K562 (cell line): ENCODE data around the gene UBR3. TPM values are rescaled to one million over a fixed set of nuclear protein-coding genes. Genes with fewer than 3 reads are reported as not detected.

ENCODE experiments used
- BCOR ChIP-seq: fragments of 450-650 bp; IDR thresholded peaks from 2 replicates; pipeline ENCODE4 v1.6.1; 2016
- CBX1 ChIP-seq: sonication (generic); IDR thresholded peaks from 2 replicates; pipeline ENCODE4 v1.6.1; 2016; ENCODE audit warnings: antibody characterized with exemption, low read depth, mild to moderate bottlenecking
- CREM ChIP-seq: IDR thresholded peaks from 2 replicates; pipeline ENCODE4 v1.6.1; 2014; ENCODE audit warnings: antibody characterized with exemption, low read depth
- DIDO1 ChIP-seq: fragments of 450-650 bp; IDR thresholded peaks from 2 replicates; pipeline ENCODE4 v1.6.1; 2016; ENCODE audit warnings: low read depth, missing biosample characterization, missing genetic modification characterization
- HEY1 ChIP-seq: fragments of 250-450 bp; sonication (Bioruptor Pico); IDR thresholded peaks from 2 replicates; pipeline ENCODE4 v1.5.0; 2020; ENCODE audit warnings: mild to moderate bottlenecking, moderate library complexity, borderline replicate concordance
- MYBL2 ChIP-seq, 2 experiments: fragments of 450-650 bp in 1 of 2; sonication (generic) in 1 of 2; formaldehyde crosslinking in 1 of 2; IDR thresholded peaks; 2 replicates each; pipeline versions ENCODE4 v1.6.1 to v1.8.1; 2017 to 2022; ENCODE audit warnings: borderline replicate concordance in 1 of 2, inconsistent platforms in 1 of 2, low read depth in 1 of 2, mild to moderate bottlenecking in 1 of 2, missing genetic modification reagents in 1 of 2, moderate library complexity in 1 of 2
- NCOA1 ChIP-seq: fragments of 450-650 bp; IDR thresholded peaks from 2 replicates; pipeline ENCODE4 v1.6.1; 2016; ENCODE audit warnings: low read depth
- PCBP2 ChIP-seq: fragments of 200-400 bp; formaldehyde crosslinking; IDR thresholded peaks from 2 replicates; pipeline ENCODE4 v1.6.1; 2018; ENCODE audit warnings: low read length, low read depth, mild to moderate bottlenecking, moderate library complexity; ENCODE audit not compliant: poor library complexity, severe bottlenecking
- PHB2 ChIP-seq: fragments of 450-650 bp; IDR thresholded peaks from 2 replicates; pipeline ENCODE4 v1.6.1; 2017; ENCODE audit warnings: low read depth
- PRPF4 ChIP-seq: fragments of 200-400 bp; formaldehyde crosslinking; IDR thresholded peaks from one replicate; pipeline ENCODE4 v1.6.1; 2017; ENCODE audit warnings: low read length, low read depth, mild to moderate bottlenecking; ENCODE audit not compliant: insufficient read depth, poor library complexity, severe bottlenecking
- SAFB ChIP-seq: fragments of 200-400 bp; formaldehyde crosslinking; IDR thresholded peaks from 2 replicates; pipeline ENCODE4 v1.6.1; 2017; ENCODE audit warnings: low read depth, low read length, borderline replicate concordance
- SRF ChIP-seq, 2 experiments: fragments of 250-450, 450-650 bp in 1 of 2; sonication (Bioruptor Pico) in 1 of 2; sonication (generic) in 1 of 2; formaldehyde crosslinking; IDR thresholded peaks; 2 replicates each; pipeline versions ENCODE4 v1.5.0 to v1.5.1; 2020 to 2022; ENCODE audit warnings: mild to moderate bottlenecking in 1 of 2, missing genetic modification reagents in 1 of 2
- TCF3 ChIP-seq: sonication (generic); formaldehyde crosslinking; IDR thresholded peaks from 2 replicates; pipeline ENCODE4 v1.4.0; 2020; ENCODE audit warnings: mild to moderate bottlenecking, missing genetic modification reagents
- XRCC3 ChIP-seq: fragments of 450-650 bp; IDR thresholded peaks from 2 replicates; pipeline ENCODE4 v1.6.1; 2017; ENCODE audit warnings: mild to moderate bottlenecking, moderate library complexity
- YBX1 ChIP-seq: fragments of 450-650 bp; IDR thresholded peaks from 2 replicates; pipeline ENCODE4 v1.7.1; 2016; ENCODE audit warnings: mild to moderate bottlenecking
- ZNF134 ChIP-seq: fragments of 250-450 bp; sonication (Bioruptor Pico); conservative IDR thresholded peaks from 2 replicates; pipeline ENCODE4 v1.4.0; 2020
- ZNF561 ChIP-seq: fragments of 450-650 bp; formaldehyde crosslinking; conservative IDR thresholded peaks from 2 replicates; pipeline ENCODE4 v1.4.0; 2020; ENCODE audit warnings: mild to moderate bottlenecking, moderate library complexity
- ZNF699 ChIP-seq: fragments of 250-450 bp; sonication (Bioruptor Pico); IDR thresholded peaks from 2 replicates; pipeline ENCODE4 v1.8.0; 2021; ENCODE audit warnings: mild to moderate bottlenecking, moderate library complexity; ENCODE audit not compliant: insufficient replicate concordance
- ZNF717 ChIP-seq: fragments of 250-450 bp; sonication (Bioruptor Pico); IDR thresholded peaks from 2 replicates; pipeline ENCODE4 v1.5.0; 2021
- ZSCAN32 ChIP-seq: fragments of 450-650 bp; formaldehyde crosslinking; IDR thresholded peaks from 2 replicates; pipeline ENCODE4 v1.4.0; 2020; ENCODE audit warnings: mild to moderate bottlenecking, moderate library complexity
- polyA plus RNA-seq, 8 experiments: library from polyadenylated mRNA; depleted of rRNA in 4 of 8; stranded (reverse) in 5 of 8; unstranded in 3 of 8; fragments of >200 nt; fragmentation: Nextera tagmentation in 2 of 8; fragmentation: Illumina TruSeq in 1 of 8; extraction: Ambion mirVana in 2 of 8; extraction: Trizol in 1 of 8; gene quantifications; 2 replicates each; pipeline versions ENCODE4 v1.2.1 to v1.2.3, GENCODE V29; 2011 to 2014; ENCODE audit warnings: inconsistent platforms in 1 of 8, missing spikeins in 1 of 8
- total RNA-seq, 7 experiments: library from RNA; depleted of rRNA in 6 of 7; stranded (reverse); fragments of >200 nt in 6 of 7; fragmentation: Illumina TruSeq in 2 of 7; extraction: Trizol in 2 of 7; gene quantifications; 2 replicates each; pipeline versions ENCODE4 v1.2.1 to v1.2.3, GENCODE V29; 2011 to 2021; ENCODE audit warnings: low replicate concordance in 1 of 7
- TF ChIP-seq, protein P1 (sequence below): fragments of 450-650 bp; IDR thresholded peaks from one replicate; pipeline ENCODE4 v1.6.1; 2018; ENCODE audit warnings: mild to moderate bottlenecking, moderate library complexity; ENCODE audit not compliant: partially characterized antibody
- TF ChIP-seq, protein P2 (sequence below), 2 experiments: IDR thresholded peaks in 1 of 2; conservative IDR thresholded peaks in 1 of 2; 2 replicates each; pipeline ENCODE4 v1.6.1; 2016; ENCODE audit warnings: low read depth in 2 of 2, mild to moderate bottlenecking in 1 of 2, missing compliant biosample characterization in 1 of 2, missing genetic modification characterization in 1 of 2, moderate library complexity in 1 of 2
- TF ChIP-seq, protein P3 (sequence below), 2 experiments: fragments of 450-650 bp; IDR thresholded peaks; 2 replicates each; pipeline ENCODE4 v1.6.1; 2016

The UBR3 gene
- total and polyA plus RNA-seq, 9 of the 15 experiments (the other 6 are each of a cell fraction or from before 2014, with no cell fraction given): 14.4 to 63.5 (median 40.4) TPM

DNA sequence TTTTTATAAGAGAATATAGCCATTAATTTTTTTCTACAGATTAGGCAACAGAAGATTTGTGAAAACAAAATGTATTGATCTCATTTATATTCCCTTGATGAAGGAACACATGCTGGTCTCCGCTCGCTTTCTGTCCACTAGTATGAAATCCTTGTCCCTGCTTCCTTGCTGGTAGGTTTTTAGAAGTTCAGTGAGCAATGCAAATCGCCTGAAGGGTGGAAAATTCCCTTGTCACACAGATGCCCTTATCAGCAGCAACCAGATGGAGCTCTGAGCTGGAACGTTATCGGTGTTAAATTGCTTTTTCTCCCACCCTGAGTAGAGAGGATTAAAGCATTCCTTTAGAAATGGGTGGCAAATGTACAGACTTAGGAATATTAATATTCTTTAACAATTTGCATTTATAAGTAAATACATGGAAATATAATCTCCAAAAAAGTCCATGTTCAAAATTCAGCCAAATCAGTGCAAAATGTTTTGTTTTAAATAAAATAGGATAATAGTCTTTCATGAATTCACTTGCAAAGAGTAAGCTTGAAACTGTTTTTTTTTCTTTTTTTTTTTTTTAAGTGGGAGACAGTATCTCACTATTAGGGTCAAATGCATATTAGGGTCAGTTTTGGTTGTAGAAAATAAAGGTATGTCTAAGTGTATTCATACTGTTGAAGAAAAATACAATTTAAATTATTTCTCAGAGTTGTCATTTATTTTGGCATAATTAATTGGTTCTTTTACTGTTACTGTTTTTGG lies 186.7 kb downstream of the UBR3 start (continued):
- TF ChIP-seq SAFB (no peak), ZSCAN32 (CRISPR knock-in tag) (no peak), YBX1 (no peak), ZNF561 (CRISPR knock-in tag) (no peak), BCOR (peak; percentile 63; the same call in 1 of the 2 replicates), PCBP2 (no peak), PRPF4 (no peak), PHB2 (peak; percentile 83; the same call in 1 of the 2 replicates), ZNF717 (CRISPR knock-in tag) (no peak), TCF3 (peak; percentile 98), XRCC3 (no peak), CBX1 (no peak), HEY1 (CRISPR knock-in tag) (peak; percentile 71; the same call in 1 of the 2 replicates), NCOA1 (peak; percentile 74; the same call in 1 of the 2 replicates), ZNF134 (CRISPR knock-in tag) (no peak), SRF (CRISPR knock-in tag; IDR thresholded peaks at IDR 0.05) (no peak), ZNF699 (no peak), CREM (peak; percentile 74), MYBL2 (IDR thresholded peaks at IDR 0.05; ENCODE audit: low read depth) (peak; percentile 5; the same call in 1 of the 2 replicates), MYBL2 (CRISPR knock-in tag; IDR thresholded peaks at IDR 0.05; ENCODE audit: borderline replicate concordance) (no peak), DIDO1 (tag) (no peak)
- TF ChIP-seq, protein P1, sequence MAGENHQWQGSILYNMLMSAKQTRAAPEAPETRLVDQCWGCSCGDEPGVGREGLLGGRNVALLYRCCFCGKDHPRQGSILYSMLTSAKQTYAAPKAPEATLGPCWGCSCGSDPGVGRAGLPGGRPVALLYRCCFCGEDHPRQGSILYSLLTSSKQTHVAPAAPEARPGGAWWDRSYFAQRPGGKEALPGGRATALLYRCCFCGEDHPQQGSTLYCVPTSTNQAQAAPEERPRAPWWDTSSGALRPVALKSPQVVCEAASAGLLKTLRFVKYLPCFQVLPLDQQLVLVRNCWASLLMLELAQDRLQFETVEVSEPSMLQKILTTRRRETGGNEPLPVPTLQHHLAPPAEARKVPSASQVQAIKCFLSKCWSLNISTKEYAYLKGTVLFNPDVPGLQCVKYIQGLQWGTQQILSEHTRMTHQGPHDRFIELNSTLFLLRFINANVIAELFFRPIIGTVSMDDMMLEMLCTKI: no peak
- TF ChIP-seq, protein P2, sequence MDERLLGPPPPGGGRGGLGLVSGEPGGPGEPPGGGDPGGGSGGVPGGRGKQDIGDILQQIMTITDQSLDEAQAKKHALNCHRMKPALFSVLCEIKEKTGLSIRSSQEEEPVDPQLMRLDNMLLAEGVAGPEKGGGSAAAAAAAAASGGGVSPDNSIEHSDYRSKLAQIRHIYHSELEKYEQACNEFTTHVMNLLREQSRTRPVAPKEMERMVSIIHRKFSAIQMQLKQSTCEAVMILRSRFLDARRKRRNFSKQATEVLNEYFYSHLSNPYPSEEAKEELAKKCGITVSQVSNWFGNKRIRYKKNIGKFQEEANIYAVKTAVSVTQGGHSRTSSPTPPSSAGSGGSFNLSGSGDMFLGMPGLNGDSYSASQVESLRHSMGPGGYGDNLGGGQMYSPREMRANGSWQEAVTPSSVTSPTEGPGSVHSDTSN (CRISPR knock-in tag; IDR thresholded peaks at IDR 0.05; ENCODE audit: low read depth): no peak
- TF ChIP-seq, protein P2 (tag; conservative IDR thresholded peaks at IDR 0.05; ENCODE audit: low read depth): peak; percentile 78
- TF ChIP-seq, protein P3, sequence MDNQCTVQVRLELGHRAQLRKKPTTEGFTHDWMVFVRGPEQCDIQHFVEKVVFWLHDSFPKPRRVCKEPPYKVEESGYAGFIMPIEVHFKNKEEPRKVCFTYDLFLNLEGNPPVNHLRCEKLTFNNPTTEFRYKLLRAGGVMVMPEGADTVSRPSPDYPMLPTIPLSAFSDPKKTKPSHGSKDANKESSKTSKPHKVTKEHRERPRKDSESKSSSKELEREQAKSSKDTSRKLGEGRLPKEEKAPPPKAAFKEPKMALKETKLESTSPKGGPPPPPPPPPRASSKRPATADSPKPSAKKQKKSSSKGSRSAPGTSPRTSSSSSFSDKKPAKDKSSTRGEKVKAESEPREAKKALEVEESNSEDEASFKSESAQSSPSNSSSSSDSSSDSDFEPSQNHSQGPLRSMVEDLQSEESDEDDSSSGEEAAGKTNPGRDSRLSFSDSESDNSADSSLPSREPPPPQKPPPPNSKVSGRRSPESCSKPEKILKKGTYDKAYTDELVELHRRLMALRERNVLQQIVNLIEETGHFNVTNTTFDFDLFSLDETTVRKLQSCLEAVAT (IDR thresholded peaks at IDR 0.05): peak; percentile 5 to 79; a peak in 2 of 4 replicates
